ENCODE measurements around the gene CABLES2. TPM values are rescaled to one million over a fixed set of nuclear protein-coding genes. Genes with fewer than 3 reads are reported as not detected.

The CABLES2 gene
- total RNA-seq, 4 donors from 2014 or later: 2.8 to 5.3 (median 3.7) TPM

DNA sequence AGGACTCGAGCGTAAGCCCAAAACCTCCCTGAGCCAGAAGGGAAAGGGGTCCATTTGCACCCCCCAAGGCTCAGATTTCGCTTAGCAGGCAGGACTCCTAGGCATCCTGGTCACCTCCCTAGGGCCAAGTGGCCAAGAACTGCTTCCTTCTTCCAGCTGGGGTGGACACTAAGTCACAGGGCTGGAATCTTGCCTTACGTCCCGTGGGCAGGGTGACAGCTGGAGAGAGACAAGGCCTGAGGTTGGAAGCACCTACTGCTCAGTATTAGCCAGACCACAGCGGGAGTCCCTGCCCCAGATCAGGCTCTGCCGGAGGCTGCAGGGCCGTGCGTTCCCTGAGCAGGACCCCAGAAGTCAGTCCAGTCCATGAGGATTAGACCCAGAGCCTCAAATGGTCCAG lies 59.6 kb downstream of the CABLES2 start:
- H3K4me3 ChIP-seq (ENCODE audit: low read depth, poor library complexity, severe bottlenecking): no peak overlapping the region
- no peak for DNase-seq (ENCODE audit: low spot score in 2 of 2)
- intact Hi-C loops (cut with DNase I; ENCODE audit: low total_unique reads): no loop called here

DNA sequence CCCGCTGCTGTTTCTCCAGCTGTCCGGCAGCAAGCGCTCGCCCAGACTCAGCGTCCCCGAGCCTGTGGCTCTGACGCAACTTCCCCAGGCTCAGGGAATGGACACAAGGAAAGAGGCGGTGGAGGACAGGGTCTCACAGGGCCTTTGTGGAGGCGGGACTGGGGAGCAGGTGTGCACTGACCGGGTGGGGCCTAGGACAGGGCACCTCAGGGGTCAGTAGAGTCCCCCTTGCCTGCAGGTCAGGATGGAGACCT lies 60.0 kb downstream of the CABLES2 start:
- DNase-seq (ENCODE audit: low spot score in 2 of 2): no peak
- no peak for TF ChIP-seq CTCF (IDR thresholded peaks at IDR 0.05)
- no peak for TF ChIP-seq POLR2A (IDR thresholded peaks at IDR 0.05)
- no peak overlapping the region for H3K4me3 ChIP-seq (ENCODE audit: low read depth, poor library complexity, severe bottlenecking)
- 93 to 94% methylated on average over 10 of the region's 10 CpGs for WGBS, 2 donors
- intact Hi-C loops (cut with DNase I; ENCODE audit: low total_unique reads): no loop called here

More for the DNA sequence above, 59.6 kb downstream of the CABLES2 start:
- no peak for TF ChIP-seq POLR2A (IDR thresholded peaks at IDR 0.05)
- WGBS, 2 donors: 76 to 91% methylated on average over 9 of the region's 9 CpGs

- 79 to 81% methylated on average over 32 to 33 of the region's 34 CpGs for WGBS, 2 donors
- TF ChIP-seq POLR2A (IDR thresholded peaks at IDR 0.05) (no peak), CTCF (IDR thresholded peaks at IDR 0.05) (no peak)
- no peak overlapping the region for H3K4me3 ChIP-seq (ENCODE audit: low read depth, poor library complexity, severe bottlenecking)
- DNase-seq (ENCODE audit: low spot score in 2 of 2): no peak
- intact Hi-C loops (cut with DNase I; ENCODE audit: low total_unique reads): no loop called here
Measured at GRCh38 chr20:62346398-62347150, 60.5 kb downstream of the CABLES2 start.

DNA sequence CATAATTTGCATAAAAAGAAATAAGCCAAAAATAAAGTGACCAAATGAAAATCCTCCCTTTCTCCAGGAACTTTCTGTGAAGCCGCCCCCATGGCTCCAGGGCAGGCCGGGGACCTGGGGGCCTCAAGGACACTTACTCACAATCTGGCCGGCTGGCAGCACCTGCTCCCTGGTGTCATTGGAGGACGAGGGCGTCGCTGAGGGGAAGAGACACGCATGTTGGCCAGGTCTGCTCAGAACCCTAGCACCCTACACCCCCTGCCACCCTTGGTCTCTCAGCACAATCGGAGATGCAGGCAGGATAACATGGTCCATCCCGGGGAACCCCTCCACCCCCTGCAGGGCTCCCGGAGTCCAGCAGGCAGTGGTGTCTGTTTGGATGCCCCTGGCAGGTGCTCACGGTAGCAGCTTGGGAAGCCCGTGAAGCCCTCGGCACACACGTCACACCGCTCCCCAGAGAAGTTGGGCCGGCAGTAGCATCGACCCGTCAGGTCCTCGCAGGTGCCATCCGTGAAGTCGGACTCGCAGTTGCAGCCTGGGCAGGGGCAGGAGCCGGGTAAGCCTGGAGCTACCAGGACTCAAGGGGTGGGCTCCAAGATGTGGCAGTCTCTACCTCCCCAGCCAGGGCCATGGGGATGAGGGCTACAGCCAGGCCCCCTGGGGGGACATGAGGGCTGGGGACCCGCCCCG lies 61.3 kb downstream of the CABLES2 start:
- WGBS, 2 donors: 77 to 87% methylated on average over 11 to 25 of the region's 25 CpGs
- TF ChIP-seq CTCF (IDR thresholded peaks at IDR 0.05): no peak
- TF ChIP-seq POLR2A (IDR thresholded peaks at IDR 0.05): no peak
- no peak for DNase-seq (ENCODE audit: low spot score in 2 of 2)
- intact Hi-C loops (cut with DNase I; ENCODE audit: low total_unique reads): no loop called here
- H3K4me3 ChIP-seq (ENCODE audit: low read depth, poor library complexity, severe bottlenecking): no peak overlapping the region

DNA sequence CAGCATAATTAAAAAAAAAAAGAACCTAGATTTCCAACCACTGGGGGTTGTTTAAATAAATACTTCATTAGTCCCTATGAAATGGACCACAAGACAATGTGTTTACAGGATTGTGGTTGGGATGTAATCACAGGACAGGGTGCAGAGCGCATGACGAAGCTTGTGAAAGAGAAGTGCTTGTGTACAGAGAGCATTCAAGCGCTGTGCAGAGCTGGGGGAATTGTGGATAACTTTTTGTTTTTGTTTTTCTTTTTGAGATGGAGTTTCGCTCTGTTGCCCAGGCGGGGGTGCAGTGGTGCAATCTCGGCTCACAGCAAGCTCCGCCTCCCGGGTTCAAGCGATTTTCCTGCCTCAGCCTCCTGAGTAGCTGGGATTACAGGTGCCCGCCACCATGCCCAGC lies 62.3 kb downstream of the CABLES2 start:
- intact Hi-C loops (cut with DNase I; ENCODE audit: low total_unique reads): no loop called here
- DNase-seq (ENCODE audit: low spot score in 2 of 2): no peak
- 86 to 89% methylated on average over 10 of the region's 10 CpGs for WGBS, 2 donors
- TF ChIP-seq CTCF (IDR thresholded peaks at IDR 0.05) (no peak), POLR2A (IDR thresholded peaks at IDR 0.05) (no peak)
- H3K4me3 ChIP-seq (ENCODE audit: low read depth, poor library complexity, severe bottlenecking): no peak overlapping the region

DNA sequence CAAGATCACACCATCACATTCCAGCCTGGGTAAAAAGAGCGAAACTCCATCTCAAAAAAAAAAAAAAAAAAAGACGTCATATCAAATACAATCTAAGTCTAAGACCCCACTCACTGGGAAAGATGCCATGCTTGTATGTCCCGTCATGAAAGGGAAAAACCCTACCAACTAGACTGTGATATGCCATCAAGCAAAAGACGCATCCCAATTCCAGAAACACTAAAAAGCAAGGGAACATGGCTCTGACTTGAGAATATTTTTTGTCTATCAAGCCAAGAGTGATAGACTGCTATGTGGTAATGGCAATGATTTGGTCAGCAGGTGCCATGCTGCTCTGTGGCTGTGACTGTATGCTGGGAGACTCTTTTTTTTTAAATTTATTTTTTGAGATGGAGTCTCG lies 63.0 kb downstream of the CABLES2 start:
- intact Hi-C loops (cut with DNase I; ENCODE audit: low total_unique reads): no loop called here
- no peak for DNase-seq (ENCODE audit: low spot score in 2 of 2)
- no peak overlapping the region for H3K4me3 ChIP-seq (ENCODE audit: low read depth, poor library complexity, severe bottlenecking)
- 89 to 96% methylated on average over 5 of the region's 5 CpGs for WGBS, 2 donors
- TF ChIP-seq POLR2A (IDR thresholded peaks at IDR 0.05): no peak
- TF ChIP-seq CTCF (IDR thresholded peaks at IDR 0.05): no peak
